Liver (tissue), 9 donors: ENCODE measurements around the gene CDH20. TPM values are rescaled to one million over a fixed set of nuclear protein-coding genes. Genes with fewer than 3 reads are reported as not detected.

Experiments
- DNase-seq: peaks from one replicate; pipeline ENCODE4 v3.0.0-alpha.2; 2017; ENCODE audit warnings: low spot score
- H3K27ac ChIP-seq, 2 donors: one replicate each; pipeline ENCODE4 v1.7.0; 2013; ENCODE audit warnings: inconsistent platforms in 2 of 2, low read length in 2 of 2, control low read depth in 1 of 2, low read depth in 1 of 2, mild to moderate bottlenecking in 1 of 2
- H3K27me3 ChIP-seq, 4 donors: one replicate each; pipeline versions ENCODE4 v1.6.1 to v1.7.0; 2013; ENCODE audit warnings: low read length in 3 of 4, inconsistent platforms in 1 of 4, mild to moderate bottlenecking in 1 of 4, moderate library complexity in 1 of 4; ENCODE audit not compliant: control insufficient read depth in 4 of 4, insufficient read depth in 4 of 4
- H3K36me3 ChIP-seq, 4 donors: one replicate each; pipeline versions ENCODE4 v1.6.1 to v1.7.0; 2013; ENCODE audit warnings: low read length in 3 of 4, mild to moderate bottlenecking in 3 of 4, low read depth in 1 of 4, moderate library complexity in 1 of 4; ENCODE audit not compliant: control insufficient read depth in 4 of 4, insufficient read depth in 3 of 4
- H3K4me1 ChIP-seq, 4 donors: one replicate each; pipeline versions ENCODE4 v1.6.1 to v1.7.0; 2013; ENCODE audit warnings: low read length in 3 of 4, mild to moderate bottlenecking in 3 of 4, moderate library complexity in 1 of 4; ENCODE audit not compliant: control insufficient read depth in 4 of 4, insufficient read depth in 4 of 4
- H3K4me3 ChIP-seq, 3 donors: one replicate each; pipeline versions ENCODE4 v1.6.1 to v1.7.0; 2013; ENCODE audit warnings: low read length in 3 of 3, control low read depth in 1 of 3, low read depth in 1 of 3, mild to moderate bottlenecking in 1 of 3
- H3K9ac ChIP-seq, 2 donors: one replicate each; pipeline ENCODE4 v1.7.0; 2013; ENCODE audit warnings: low read length in 2 of 2, mild to moderate bottlenecking in 2 of 2, moderate library complexity in 2 of 2, control low read depth in 1 of 2, low read depth in 1 of 2
- H3K9me3 ChIP-seq, 4 donors: one replicate each; pipeline versions ENCODE4 v1.6.1 to v1.7.0; 2013; ENCODE audit warnings: low read length in 3 of 4; ENCODE audit not compliant: control insufficient read depth in 4 of 4
- CTCF ChIP-seq: fragments of 150-350 bp; IDR thresholded peaks from 2 replicates; pipeline ENCODE4 v1.5.1; 2017; ENCODE audit warnings: improper control_type of control experiment, low read depth, low read length; ENCODE audit not compliant: missing input control
- EGR1 ChIP-seq, 2 donors: IDR thresholded peaks; 2 replicates each; pipeline ENCODE4 v1.6.1; 2016 to 2018; ENCODE audit warnings: antibody characterized with exemption in 2 of 2, low read depth in 2 of 2
- FOXA1 ChIP-seq: IDR thresholded peaks from 2 replicates; pipeline ENCODE4 v1.6.1; 2016; ENCODE audit warnings: antibody characterized with exemption
- FOXA2 ChIP-seq: IDR thresholded peaks from 2 replicates; pipeline ENCODE4 v1.6.1; 2016; ENCODE audit warnings: antibody characterized with exemption
- GABPA ChIP-seq, 2 donors: IDR thresholded peaks in 1 of 2; conservative IDR thresholded peaks in 1 of 2; 2 replicates each; pipeline ENCODE4 v1.6.1; 2016; ENCODE audit warnings: antibody characterized with exemption in 2 of 2, mild to moderate bottlenecking in 1 of 2, moderate library complexity in 1 of 2
- HNF4A ChIP-seq, 2 donors: conservative IDR thresholded peaks; 2 replicates each; pipeline ENCODE4 v1.6.1; 2016; ENCODE audit warnings: antibody characterized with exemption in 2 of 2, mild to moderate bottlenecking in 2 of 2
- HNF4G ChIP-seq: IDR thresholded peaks from 2 replicates; pipeline ENCODE4 v1.6.1; 2016; ENCODE audit warnings: antibody characterized with exemption
- JUND ChIP-seq, 2 donors: IDR thresholded peaks; 2 replicates each; pipeline ENCODE4 v1.6.1; 2016; ENCODE audit warnings: antibody characterized with exemption in 2 of 2
- MAX ChIP-seq: IDR thresholded peaks from 2 replicates; pipeline ENCODE4 v1.6.1; 2016; ENCODE audit warnings: antibody characterized with exemption
- NR2F2 ChIP-seq: IDR thresholded peaks from 2 replicates; pipeline ENCODE4 v1.6.1; 2016; ENCODE audit warnings: antibody characterized with exemption
- RAD21 ChIP-seq, 2 donors: IDR thresholded peaks; 2 replicates each; pipeline ENCODE4 v1.6.1; 2016; ENCODE audit warnings: antibody characterized with exemption in 2 of 2, mild to moderate bottlenecking in 2 of 2
- RXRA ChIP-seq, 2 donors: IDR thresholded peaks; 2 replicates each; pipeline ENCODE4 v1.6.1; 2017 to 2018; ENCODE audit warnings: antibody characterized with exemption in 2 of 2, mild to moderate bottlenecking in 1 of 2
- SP1 ChIP-seq: IDR thresholded peaks from 2 replicates; pipeline ENCODE4 v1.6.1; 2018; ENCODE audit warnings: antibody characterized with exemption, mild to moderate bottlenecking
- TAF1 ChIP-seq: conservative IDR thresholded peaks from 2 replicates; pipeline ENCODE4 v1.6.1; 2016; ENCODE audit warnings: antibody characterized with exemption, mild to moderate bottlenecking
- YY1 ChIP-seq: IDR thresholded peaks from 2 replicates; pipeline ENCODE4 v1.6.1; 2016; ENCODE audit warnings: antibody characterized with exemption, mild to moderate bottlenecking
- ZBTB33 ChIP-seq: IDR thresholded peaks from 2 replicates; pipeline ENCODE4 v1.6.1; 2016; ENCODE audit warnings: antibody characterized with exemption
- WGBS: extraction: QIAGEN DNeasy Blood & Tissue Kit; methylation state at CpG from one replicate; pipeline ENCODE4 v1.1.7; 2013; 5-methylcytosine and 5-hydroxymethylcytosine counted together
- polyA plus RNA-seq, 2 donors: library from polyadenylated mRNA; stranded (reverse) in 1 of 2; unstranded in 1 of 2; fragments of 200-250 nt in 1 of 2; fragments of >200 nt in 1 of 2; fragmentation: Nextera tagmentation in 1 of 2; extraction: Ambion mirVana in 1 of 2; gene quantifications; one replicate each; pipeline versions ENCODE4 v1.2.1 to v1.2.3, GENCODE V29; 2013 to 2015
- total RNA-seq, 2 donors: library from RNA; depleted of rRNA; stranded (reverse); fragments of >200 nt; gene quantifications; one replicate each; pipeline ENCODE4 v1.2.3, GENCODE V29; 2014
- TF ChIP-seq, protein P1 (sequence below): IDR thresholded peaks from 2 replicates; pipeline ENCODE4 v1.6.1; 2016; ENCODE audit warnings: antibody characterized with exemption
- TF ChIP-seq, protein P2 (sequence below): IDR thresholded peaks from 2 replicates; pipeline ENCODE4 v1.6.1; 2016; ENCODE audit warnings: antibody characterized with exemption, mild to moderate bottlenecking
- donor health status: healthy.
- donor health status: healthy.
- donor health status: healthy.
- donor health status: healthy.
- donor health status: healthy.

The CDH20 gene
- total and polyA plus RNA-seq, 4 donors = 0.08 to 0.11 (median 0.09) TPM; not detected in 1

DNA sequence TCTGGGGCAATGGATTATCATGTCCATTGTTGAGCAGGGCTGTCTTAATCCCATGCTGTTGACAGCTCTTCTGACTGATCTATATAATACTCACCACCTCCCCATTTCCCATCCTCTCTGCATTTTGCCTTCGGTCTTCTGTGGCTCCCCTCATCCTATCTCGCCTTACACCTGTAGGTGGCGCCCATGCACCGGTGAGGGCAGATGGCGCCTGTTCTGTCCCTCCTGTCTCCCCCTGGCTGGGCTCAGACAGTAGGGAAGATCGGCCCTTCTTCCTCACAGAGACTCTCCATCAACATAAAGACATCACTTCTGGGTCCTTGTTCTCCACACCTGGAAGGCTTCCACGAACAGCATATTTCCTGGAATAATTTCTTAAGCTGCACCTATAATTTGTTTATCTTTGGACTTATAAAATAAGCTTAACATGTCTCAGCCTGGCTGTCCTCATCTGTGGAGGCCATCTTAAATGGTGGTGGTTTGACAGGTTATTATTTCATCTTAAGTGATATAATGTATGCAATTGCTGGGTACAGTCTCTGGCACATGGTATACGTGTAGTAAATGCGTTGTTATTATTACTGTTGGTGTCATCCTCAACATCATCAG is 10.9 kb upstream of the CDH20 start:
- no peak overlapping the region for H3K9ac ChIP-seq
- no peak overlapping the region for H3K4me3 ChIP-seq
- DNase-seq = peak; percentile 68
- H3K27ac ChIP-seq = no peak overlapping the region
- no peaks in the 10 kb centered on the region for H3K27me3 ChIP-seq
- 16% methylated on average over 9 of the region's 9 CpGs for WGBS
- no peaks in the 10 kb centered on the region for H3K4me1 ChIP-seq
- no peak for TF ChIP-seq FOXA1
- peak; percentile 65 for TF ChIP-seq CTCF
- no peak for TF ChIP-seq SP1
- TF ChIP-seq, protein P1, sequence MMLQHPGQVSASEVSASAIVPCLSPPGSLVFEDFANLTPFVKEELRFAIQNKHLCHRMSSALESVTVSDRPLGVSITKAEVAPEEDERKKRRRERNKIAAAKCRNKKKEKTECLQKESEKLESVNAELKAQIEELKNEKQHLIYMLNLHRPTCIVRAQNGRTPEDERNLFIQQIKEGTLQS = no peak
- TF ChIP-seq RAD21 (IDR thresholded peaks at IDR 0.05) = peak; percentile 87 to 90
- H3K9me3 ChIP-seq = no peaks in the 10 kb centered on the region
- no peaks in the 10 kb centered on the region for H3K36me3 ChIP-seq

DNA sequence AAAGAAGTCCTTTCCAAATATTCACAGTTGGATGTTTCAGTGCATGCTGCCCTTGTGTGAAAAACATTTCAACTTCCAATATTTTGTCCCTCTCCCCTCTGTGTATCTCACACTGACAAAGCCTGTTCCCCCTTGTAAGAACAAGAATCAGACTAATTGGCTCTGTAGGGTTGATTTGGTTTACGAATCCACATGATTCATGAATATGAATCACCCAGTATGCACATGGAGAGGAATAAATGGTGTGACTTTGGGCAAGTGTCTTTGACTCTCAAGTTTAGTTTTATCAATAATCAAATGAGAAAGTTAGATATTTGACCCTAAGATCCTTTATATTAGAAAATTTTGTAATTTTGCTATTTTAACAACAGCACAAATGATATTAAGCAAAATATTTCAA is 9.3 kb upstream of the CDH20 start:
- Histone ChIP-seq H3K36me3 (no peaks in the 10 kb centered on the region), H3K9ac (no peak overlapping the region), H3K9me3 (no peaks in the 10 kb centered on the region), H3K27ac (no peak overlapping the region), H3K27me3 (no peaks in the 10 kb centered on the region), H3K4me1 (no peaks in the 10 kb centered on the region), H3K4me3 (no peak overlapping the region)
- TF ChIP-seq NR2F2 (no peak), HNF4G (no peak), YY1 (no peak), RXRA (IDR thresholded peaks at IDR 0.05) (no peak), RAD21 (IDR thresholded peaks at IDR 0.05) (no peak), CTCF (no peak), FOXA1 (no peak), FOXA2 (no peak), HNF4A (conservative IDR thresholded peaks at IDR 0.05) (no peak), ZBTB33 (no peak), JUND (IDR thresholded peaks at IDR 0.05) (no peak), MAX (no peak), EGR1 (IDR thresholded peaks at IDR 0.05; ENCODE audit: low read depth in 2 of 2) (no peak), GABPA (IDR thresholded peaks at IDR 0.05 in 1 of 2, conservative IDR thresholded peaks at IDR 0.05 in 1 of 2) (no peak), SP1 (no peak), TAF1 (no peak)
- TF ChIP-seq, protein P2, sequence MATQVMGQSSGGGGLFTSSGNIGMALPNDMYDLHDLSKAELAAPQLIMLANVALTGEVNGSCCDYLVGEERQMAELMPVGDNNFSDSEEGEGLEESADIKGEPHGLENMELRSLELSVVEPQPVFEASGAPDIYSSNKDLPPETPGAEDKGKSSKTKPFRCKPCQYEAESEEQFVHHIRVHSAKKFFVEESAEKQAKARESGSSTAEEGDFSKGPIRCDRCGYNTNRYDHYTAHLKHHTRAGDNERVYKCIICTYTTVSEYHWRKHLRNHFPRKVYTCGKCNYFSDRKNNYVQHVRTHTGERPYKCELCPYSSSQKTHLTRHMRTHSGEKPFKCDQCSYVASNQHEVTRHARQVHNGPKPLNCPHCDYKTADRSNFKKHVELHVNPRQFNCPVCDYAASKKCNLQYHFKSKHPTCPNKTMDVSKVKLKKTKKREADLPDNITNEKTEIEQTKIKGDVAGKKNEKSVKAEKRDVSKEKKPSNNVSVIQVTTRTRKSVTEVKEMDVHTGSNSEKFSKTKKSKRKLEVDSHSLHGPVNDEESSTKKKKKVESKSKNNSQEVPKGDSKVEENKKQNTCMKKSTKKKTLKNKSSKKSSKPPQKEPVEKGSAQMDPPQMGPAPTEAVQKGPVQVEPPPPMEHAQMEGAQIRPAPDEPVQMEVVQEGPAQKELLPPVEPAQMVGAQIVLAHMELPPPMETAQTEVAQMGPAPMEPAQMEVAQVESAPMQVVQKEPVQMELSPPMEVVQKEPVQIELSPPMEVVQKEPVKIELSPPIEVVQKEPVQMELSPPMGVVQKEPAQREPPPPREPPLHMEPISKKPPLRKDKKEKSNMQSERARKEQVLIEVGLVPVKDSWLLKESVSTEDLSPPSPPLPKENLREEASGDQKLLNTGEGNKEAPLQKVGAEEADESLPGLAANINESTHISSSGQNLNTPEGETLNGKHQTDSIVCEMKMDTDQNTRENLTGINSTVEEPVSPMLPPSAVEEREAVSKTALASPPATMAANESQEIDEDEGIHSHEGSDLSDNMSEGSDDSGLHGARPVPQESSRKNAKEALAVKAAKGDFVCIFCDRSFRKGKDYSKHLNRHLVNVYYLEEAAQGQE = no peak
- TF ChIP-seq, protein P1 = no peak
- no peak for DNase-seq
- WGBS = 76% methylated on average over 1 of the region's 1 CpG
